UCSD-AML1 (cell line): Measurements from ENCODE around the gene SPIN2B.

Source experiments
- DNase-seq: peaks from one replicate; lab custom pipeline; 2025; ENCODE audit not compliant: unreplicated experiment; lab: John Stamatoyannopoulos, UW

Gene SPIN2B

GRCh38 chrX:57070185-57070984, 51.0 kb downstream of the SPIN2B start:
- DNase-seq, result no peak
